B cell (primary cell): ENCODE data around the gene ATP10A.

Source experiments
- EZH2 ChIP-seq: IDR thresholded peaks from 2 replicates; pipeline ENCODE4 v1.6.1; 2012; ENCODE audit warnings: borderline replicate concordance, low read depth, mild to moderate bottlenecking, moderate library complexity, low read length; ENCODE audit not compliant: insufficient read depth, poor library complexity, severe bottlenecking
- TF ChIP-seq, protein P1 (sequence below): fragments of 200-600 bp; IDR thresholded peaks from one replicate; pipeline ENCODE4 v1.8.0; 2022; ENCODE audit warnings: antibody characterized with exemption, mild to moderate bottlenecking

DNA sequence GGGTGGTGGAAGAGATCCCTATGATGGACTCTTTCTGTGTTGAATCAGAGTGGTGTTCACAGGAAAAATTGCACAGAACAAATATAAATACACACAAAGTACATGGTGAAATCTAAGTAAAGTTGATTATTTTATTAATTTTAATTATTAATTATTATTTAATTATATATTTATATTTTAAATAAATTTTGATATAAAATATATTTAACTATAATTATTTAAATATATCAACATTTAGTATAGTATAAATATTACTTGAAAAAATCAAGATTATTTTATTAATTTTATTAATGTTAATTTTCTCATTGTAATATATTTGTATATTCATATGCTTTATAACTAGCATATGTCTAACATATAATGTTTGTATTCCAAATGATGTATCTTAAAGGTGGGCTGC lies 11.3 kb upstream of the ATP10A start:
- TF ChIP-seq, protein P1, sequence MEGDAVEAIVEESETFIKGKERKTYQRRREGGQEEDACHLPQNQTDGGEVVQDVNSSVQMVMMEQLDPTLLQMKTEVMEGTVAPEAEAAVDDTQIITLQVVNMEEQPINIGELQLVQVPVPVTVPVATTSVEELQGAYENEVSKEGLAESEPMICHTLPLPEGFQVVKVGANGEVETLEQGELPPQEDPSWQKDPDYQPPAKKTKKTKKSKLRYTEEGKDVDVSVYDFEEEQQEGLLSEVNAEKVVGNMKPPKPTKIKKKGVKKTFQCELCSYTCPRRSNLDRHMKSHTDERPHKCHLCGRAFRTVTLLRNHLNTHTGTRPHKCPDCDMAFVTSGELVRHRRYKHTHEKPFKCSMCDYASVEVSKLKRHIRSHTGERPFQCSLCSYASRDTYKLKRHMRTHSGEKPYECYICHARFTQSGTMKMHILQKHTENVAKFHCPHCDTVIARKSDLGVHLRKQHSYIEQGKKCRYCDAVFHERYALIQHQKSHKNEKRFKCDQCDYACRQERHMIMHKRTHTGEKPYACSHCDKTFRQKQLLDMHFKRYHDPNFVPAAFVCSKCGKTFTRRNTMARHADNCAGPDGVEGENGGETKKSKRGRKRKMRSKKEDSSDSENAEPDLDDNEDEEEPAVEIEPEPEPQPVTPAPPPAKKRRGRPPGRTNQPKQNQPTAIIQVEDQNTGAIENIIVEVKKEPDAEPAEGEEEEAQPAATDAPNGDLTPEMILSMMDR: no peak
- TF ChIP-seq EZH2: no peak
